DMS79 (cell line): ENCODE measurements around the gene MICU1.
"Not testable (repeated sequence)": the region's sequence is repeated elsewhere in the genome, so short reads cannot be mapped to it uniquely, and the experiment has no call there.

Source experiments
- DNase-seq: peaks from one replicate; lab custom pipeline; 2025; lab: John Stamatoyannopoulos, UW

MICU1 gene

GRCh38 chr10:72445851-72446250 is 180.0 kb downstream of the MICU1 start:
- no peak for DNase-seq

GRCh38 chr10:72442969-72443368 is 182.9 kb downstream of the MICU1 start:
- not testable (repeated sequence) for DNase-seq

GRCh38 chr10:72435570-72435969 is 190.3 kb downstream of the MICU1 start:
- no peak for DNase-seq

- DNase-seq, result not testable (repeated sequence)
These were observed 194.9 kb downstream of the MICU1 start for GRCh38 chr10:72430936-72431335.

- no peak for DNase-seq
These were observed 195.9 kb downstream of the MICU1 start for GRCh38 chr10:72429931-72430330.

- no peak for DNase-seq
These were observed 198.9 kb downstream of the MICU1 start for GRCh38 chr10:72426986-72427385.

- DNase-seq, result no peak
These were observed 200.7 kb downstream of the MICU1 start for GRCh38 chr10:72425133-72425532.

- no peak for DNase-seq
These were observed 201.3 kb downstream of the MICU1 start for GRCh38 chr10:72424561-72424960.

GRCh38 chr10:72423426-72423825 is 202.5 kb downstream of the MICU1 start:
- no peak for DNase-seq

- DNase-seq, result no peak
These were observed 203.9 kb downstream of the MICU1 start for GRCh38 chr10:72421885-72422540.

- no peak for DNase-seq
These were observed 206.6 kb downstream of the MICU1 start for GRCh38 chr10:72419241-72419640.

GRCh38 chr10:72418679-72419078 is 207.2 kb downstream of the MICU1 start:
- no peak for DNase-seq

GRCh38 chr10:72417971-72418370 is 207.9 kb downstream of the MICU1 start:
- DNase-seq, result no peak

GRCh38 chr10:72416661-72417060 is 209.2 kb downstream of the MICU1 start:
- DNase-seq, result peak; percentile 5

- no peak for DNase-seq
These were observed 211.2 kb downstream of the MICU1 start for GRCh38 chr10:72414642-72415041.

- no peak for DNase-seq
These were observed 216.7 kb downstream of the MICU1 start for GRCh38 chr10:72409167-72409566.

GRCh38 chr10:72407927-72408600 is 217.8 kb downstream of the MICU1 start:
- no peak for DNase-seq

GRCh38 chr10:72407471-72407870 is 218.4 kb downstream of the MICU1 start:
- DNase-seq, result no peak

- not testable (repeated sequence) for DNase-seq
These were observed 230.3 kb downstream of the MICU1 start for GRCh38 chr10:72395581-72395980.

GRCh38 chr10:72392571-72392970 is 233.3 kb downstream of the MICU1 start:
- no peak for DNase-seq

- DNase-seq, result no peak
These were observed 235.1 kb downstream of the MICU1 start for GRCh38 chr10:72390764-72391163.

GRCh38 chr10:72389716-72390115 is 236.2 kb downstream of the MICU1 start:
- no peak for DNase-seq

GRCh38 chr10:72389014-72389413 is 236.9 kb downstream of the MICU1 start:
- DNase-seq, result no peak

- no peak for DNase-seq
These were observed 237.8 kb downstream of the MICU1 start for GRCh38 chr10:72388062-72388461.
